OCI-LY3 (cell line): ENCODE data around the gene PARD3.

Experiments used
- H2AFZ ChIP-seq: fragments of 200-600, 300-600 bp; shearing (Covaris generic); 2 replicates; pipeline ENCODE4 v1.6.0; 2014; ENCODE audit warnings: antibody characterized with exemption, low read depth, low read length
- H3K27ac ChIP-seq: fragments of 200-600, 300-600 bp; sonication (generic); 2 replicates; pipeline ENCODE4 v1.5.1; 2014; ENCODE audit warnings: mild to moderate bottlenecking, low read length, moderate library complexity, mixed read lengths
- H3K27me3 ChIP-seq: fragments of 200-600, 300-600 bp; sonication (generic); 2 replicates; pipeline ENCODE4 v1.6.1; 2014; ENCODE audit warnings: low read depth, low read length, mixed read lengths
- H3K36me3 ChIP-seq: fragments of 200-600, 300-600 bp; sonication (generic); replicated peaks from 2 replicates; pipeline ENCODE3; 2014; ENCODE audit warnings: low read depth, low read length, mixed read lengths
- H3K4me1 ChIP-seq: fragments of 300-600, 200-600 bp; sonication (generic); 2 replicates; pipeline ENCODE4 v1.6.1; 2014; ENCODE audit warnings: low read length, mixed read lengths
- H3K4me2 ChIP-seq: fragments of 200-600, 300-600 bp; sonication (generic); 2 replicates; pipeline ENCODE4 v1.6.1; 2014; ENCODE audit warnings: low read length, mixed read lengths
- H3K4me3 ChIP-seq: fragments of 300-600, 200-600 bp; sonication (generic); 2 replicates; pipeline ENCODE4 v1.5.1; 2014; ENCODE audit warnings: antibody characterized with exemption, mild to moderate bottlenecking, low read length, moderate library complexity
- H3K79me2 ChIP-seq: fragments of 300-600, 200-600 bp; shearing (Covaris generic); 2 replicates; pipeline ENCODE4 v1.6.1; 2014; ENCODE audit warnings: mild to moderate bottlenecking, low read length, mixed read lengths
- H3K9ac ChIP-seq: fragments of 300-600, 200-600 bp; shearing (Covaris generic); 2 replicates; pipeline ENCODE4 v1.6.0; 2014; ENCODE audit warnings: mild to moderate bottlenecking, low read length, moderate library complexity
- H3K9me3 ChIP-seq: fragments of 200-600, 300-600 bp; shearing (Covaris generic); 2 replicates; pipeline ENCODE4 v1.6.1; 2014; ENCODE audit warnings: low read length, mixed read lengths; ENCODE audit not compliant: insufficient read depth
- H4K20me1 ChIP-seq: fragments of 200-600, 300-600 bp; sonication (generic); 2 replicates; pipeline ENCODE4 v1.6.1; 2016; ENCODE audit warnings: low read length, mixed read lengths; ENCODE audit not compliant: insufficient read depth
- CTCF ChIP-seq: fragments of 200-600, 300-600 bp; sonication (generic); IDR thresholded peaks from 2 replicates; pipeline ENCODE4 v1.5.1; 2014; ENCODE audit warnings: antibody characterized with exemption, low read length, low read depth
- EZH2phosphoT487 ChIP-seq: fragments of 200-600 bp; shearing (Covaris generic); IDR thresholded peaks from 2 replicates; pipeline ENCODE4 v1.6.1; 2018; ENCODE audit warnings: antibody characterized with exemption, mixed run types, low read depth

Gene PARD3

GRCh38 chr10:34166354-34166753 lies 648.7 kb downstream of the PARD3 start:
- no peaks in the 10 kb centered on the region for H3K27me3 ChIP-seq

GRCh38 chr10:34164029-34164428 lies 651.1 kb downstream of the PARD3 start:
- no peak overlapping the region for H3K4me3 ChIP-seq
- TF ChIP-seq EZH2phosphoT487 (no peak), CTCF (no peak)
- no peaks in the 10 kb centered on the region for H3K79me2 ChIP-seq
- H3K9ac ChIP-seq: no peak overlapping the region
- H3K4me1 ChIP-seq: no peaks in the 10 kb centered on the region
- no peaks in the 10 kb centered on the region for H3K27me3 ChIP-seq
- no peaks in the 10 kb centered on the region for H3K9me3 ChIP-seq
- no peak overlapping the region for H3K27ac ChIP-seq
- H2AFZ ChIP-seq: no peak overlapping the region
- no peaks in the 10 kb centered on the region for H4K20me1 ChIP-seq
- H3K36me3 ChIP-seq: no peaks in the 10 kb centered on the region
- no peak overlapping the region for H3K4me2 ChIP-seq

More at GRCh38 chr10:34166354-34166753, 648.7 kb downstream of the PARD3 start:
- no peak overlapping the region for H3K4me2 ChIP-seq
- no peaks in the 10 kb centered on the region for H4K20me1 ChIP-seq
- H3K4me3 ChIP-seq: no peak overlapping the region
- H3K27ac ChIP-seq: no peak overlapping the region
- no peaks in the 10 kb centered on the region for H3K9me3 ChIP-seq
- H2AFZ ChIP-seq: no peak overlapping the region
- no peak overlapping the region for H3K9ac ChIP-seq
- H3K36me3 ChIP-seq: no peaks in the 10 kb centered on the region
- no peak for TF ChIP-seq CTCF
- TF ChIP-seq EZH2phosphoT487: no peak
- no peaks in the 10 kb centered on the region for H3K4me1 ChIP-seq
- H3K79me2 ChIP-seq: no peaks in the 10 kb centered on the region

GRCh38 chr10:34163075-34163905 lies 651.8 kb downstream of the PARD3 start:
- Histone ChIP-seq H3K27me3 (no peaks in the 10 kb centered on the region), H3K4me1 (no peaks in the 10 kb centered on the region), H3K4me2 (no peak overlapping the region), H3K9me3 (no peaks in the 10 kb centered on the region), H3K4me3 (no peak overlapping the region), H3K9ac (no peak overlapping the region), H4K20me1 (no peaks in the 10 kb centered on the region), H3K36me3 (no peaks in the 10 kb centered on the region), H3K27ac (no peak overlapping the region), H3K79me2 (no peaks in the 10 kb centered on the region), H2AFZ (no peak overlapping the region)
- TF ChIP-seq CTCF: no peak
- no peak for TF ChIP-seq EZH2phosphoT487

GRCh38 chr10:34161777-34162370 lies 653.2 kb downstream of the PARD3 start:
- H3K4me1 ChIP-seq: no peaks in the 10 kb centered on the region
- no peak overlapping the region for H3K4me3 ChIP-seq
- no peaks in the 10 kb centered on the region for H3K36me3 ChIP-seq
- no peak overlapping the region for H3K4me2 ChIP-seq
- no peak overlapping the region for H2AFZ ChIP-seq
- no peak for TF ChIP-seq EZH2phosphoT487
- TF ChIP-seq CTCF: no peak
- H3K27ac ChIP-seq: no peak overlapping the region
- H3K79me2 ChIP-seq: no peaks in the 10 kb centered on the region
- no peaks in the 10 kb centered on the region for H4K20me1 ChIP-seq
- no peaks in the 10 kb centered on the region for H3K27me3 ChIP-seq
- no peaks in the 10 kb centered on the region for H3K9me3 ChIP-seq
- no peak overlapping the region for H3K9ac ChIP-seq
